Karpas-422 (cell line): ENCODE results near the gene GPR17. TPM values are rescaled to one million over a fixed set of nuclear protein-coding genes. Genes with fewer than 3 reads are reported as not detected.

Source experiments
- DNase-seq: peaks from one replicate; pipeline ENCODE4 v3.0.0-alpha.2; 2015
- H2AFZ ChIP-seq: fragments of 200-600 bp; sonication (generic); 2 replicates; pipeline ENCODE4 v1.6.1; 2014; ENCODE audit warnings: antibody characterized with exemption, low read length, mixed read lengths
- H3K27ac ChIP-seq: fragments of 200-600 bp; sonication (generic); 2 replicates; pipeline ENCODE4 v1.5.1; 2014; ENCODE audit warnings: mild to moderate bottlenecking, low read length, moderate library complexity
- H3K27me3 ChIP-seq: fragments of 200-600 bp; sonication (generic); 2 replicates; pipeline ENCODE4 v1.6.1; 2014; ENCODE audit warnings: low read length, mixed read lengths
- H3K36me3 ChIP-seq: fragments of 200-600 bp; sonication (generic); 2 replicates; pipeline ENCODE4 v1.6.1; 2014; ENCODE audit warnings: low read length, mixed read lengths; ENCODE audit not compliant: insufficient read depth
- H3K4me1 ChIP-seq: fragments of 200-600 bp; sonication (generic); 2 replicates; pipeline ENCODE4 v1.6.1; 2014; ENCODE audit warnings: mild to moderate bottlenecking, low read length, mixed read lengths
- H3K4me2 ChIP-seq: fragments of 200-600 bp; sonication (generic); 2 replicates; pipeline ENCODE4 v1.6.1; 2014; ENCODE audit warnings: low read length, low read depth, mild to moderate bottlenecking; ENCODE audit not compliant: poor library complexity, severe bottlenecking
- H3K4me3 ChIP-seq: fragments of 200-600 bp; sonication (generic); 2 replicates; pipeline ENCODE4 v1.5.1; 2014; ENCODE audit warnings: mild to moderate bottlenecking, antibody characterized with exemption, low read length, mixed read lengths
- H3K79me2 ChIP-seq: fragments of 200-600 bp; sonication (generic); 2 replicates; pipeline ENCODE4 v1.6.1; 2014; ENCODE audit warnings: mild to moderate bottlenecking, low read length, mixed read lengths
- H3K9ac ChIP-seq: fragments of 200-600 bp; sonication (generic); 2 replicates; pipeline ENCODE4 v1.6.0; 2014; ENCODE audit warnings: low read length
- H3K9me2 ChIP-seq: fragments of 200-600 bp; sonication (generic), shearing (Covaris generic); replicated peaks from 2 replicates; pipeline ENCODE4 v1.6.0; 2014; ENCODE audit warnings: mild to moderate bottlenecking, low read length, moderate library complexity; ENCODE audit not compliant: insufficient read depth
- H3K9me3 ChIP-seq: fragments of 300-700, 200-600 bp; sonication (generic); 2 replicates; pipeline ENCODE4 v1.6.1; 2014; ENCODE audit warnings: low read length, mixed read lengths
- H4K20me1 ChIP-seq: fragments of 200-600 bp; sonication (generic); 2 replicates; pipeline ENCODE4 v1.6.1; 2014; ENCODE audit warnings: mild to moderate bottlenecking, antibody characterized with exemption, low read length, low read depth; ENCODE audit not compliant: insufficient read depth
- total RNA-seq: library from RNA; depleted of rRNA; stranded (reverse); fragments of >200 nt; shearing (Covaris generic); gene quantifications from 2 replicates; pipeline ENCODE4 v1.2.3, GENCODE V29; 2014; ENCODE audit warnings: low replicate concordance

The GPR17 gene
- total RNA-seq, 1 experiment from 2014 or later: not detected

DNA sequence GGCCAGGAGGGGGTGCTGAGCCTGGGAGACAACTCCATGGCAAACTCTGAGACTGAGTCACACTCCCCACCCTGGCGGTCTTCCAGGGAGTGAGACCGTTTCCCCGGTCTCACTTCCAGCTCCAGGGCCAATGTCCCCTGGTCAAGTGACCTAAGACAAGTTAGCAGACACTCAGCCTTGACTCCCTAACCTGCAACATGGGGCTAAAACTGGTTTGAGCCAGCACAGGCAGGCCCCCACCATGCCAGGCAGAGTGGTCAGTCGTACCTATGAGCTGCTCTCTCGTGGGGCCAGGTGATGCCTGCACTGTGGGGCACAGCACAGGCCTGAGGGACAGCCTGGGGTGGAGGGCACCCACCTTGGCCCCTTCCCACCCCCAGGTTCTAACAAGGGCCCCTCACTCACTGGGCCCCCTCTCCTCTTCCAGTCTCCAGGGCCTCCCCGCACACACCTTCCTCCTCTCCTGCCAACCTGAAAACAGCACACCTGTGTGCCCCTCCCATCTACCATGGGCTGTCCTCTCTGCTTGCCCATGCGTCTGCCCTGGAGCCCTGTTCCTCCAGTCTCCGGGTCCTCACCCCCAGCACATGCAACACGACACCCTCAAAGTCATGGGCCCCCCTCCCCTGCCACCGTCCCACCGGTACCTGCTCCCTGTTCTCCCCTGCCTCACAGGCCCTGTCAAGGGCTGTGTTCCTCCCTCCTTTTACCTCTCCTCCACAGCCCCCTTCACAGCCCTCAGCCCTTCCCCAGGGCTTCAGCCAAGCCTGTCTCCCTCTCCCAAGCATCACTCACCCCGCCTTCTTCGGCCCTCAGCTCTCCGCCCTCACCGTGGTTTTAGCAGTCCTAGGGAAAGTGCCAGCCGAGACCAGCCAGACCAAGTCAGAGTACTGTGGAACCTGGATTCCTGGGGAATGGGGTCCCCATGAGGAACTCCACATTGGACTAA, 1.6 kb downstream of the GPR17 start:
- no peaks in the 10 kb centered on the region for H3K9me2 ChIP-seq

DNA sequence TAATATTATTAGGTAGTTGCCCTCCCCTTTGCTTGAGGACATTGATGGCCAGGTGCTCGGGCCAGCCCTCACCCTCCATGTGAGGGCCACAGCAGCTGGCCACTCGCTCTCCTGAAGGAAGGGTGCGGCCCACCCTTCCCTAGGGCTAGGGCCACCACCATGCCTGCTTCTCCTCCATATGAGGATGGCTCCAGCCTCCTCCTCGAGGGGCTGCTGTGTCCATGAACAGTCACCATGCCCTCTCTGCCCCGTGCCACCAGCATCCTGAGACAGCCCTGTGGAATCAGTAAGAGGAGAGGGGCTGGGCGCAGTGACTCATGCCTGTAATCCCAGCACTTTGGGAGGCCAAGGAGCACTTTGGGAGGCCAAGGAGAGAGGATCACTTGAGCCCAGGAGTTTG, 2.4 kb downstream of the GPR17 start:
- 0 out of 2 replicates have a peak, but pooled peaks cover 2% of the 10 kb centered on the region for H3K4me1 ChIP-seq
- no peaks in the 10 kb centered on the region for H3K36me3 ChIP-seq
- H4K20me1 ChIP-seq: no peaks in the 10 kb centered on the region
- no peak overlapping the region for H2AFZ ChIP-seq
- H3K4me2 ChIP-seq: no peak overlapping the region
- H3K9me3 ChIP-seq: no peaks in the 10 kb centered on the region
- H3K9me2 ChIP-seq: no peaks in the 10 kb centered on the region
- H3K9ac ChIP-seq: no peak overlapping the region
- no peak for DNase-seq
- H3K79me2 ChIP-seq: no peaks in the 10 kb centered on the region
- H3K4me3 ChIP-seq: no peak overlapping the region
- H3K27me3 ChIP-seq: no peaks in the 10 kb centered on the region
- no peak overlapping the region for H3K27ac ChIP-seq

More for the DNA sequence above, 1.6 kb downstream of the GPR17 start:
- H4K20me1 ChIP-seq: no peaks in the 10 kb centered on the region
- no peak overlapping the region for H3K9ac ChIP-seq
- 0 out of 2 replicates have a peak, but pooled peaks cover 2% of the 10 kb centered on the region for H3K4me1 ChIP-seq
- no peak overlapping the region for H3K4me3 ChIP-seq
- H3K9me3 ChIP-seq: no peaks in the 10 kb centered on the region
- H3K36me3 ChIP-seq: no peaks in the 10 kb centered on the region
- DNase-seq: no peak
- no peaks in the 10 kb centered on the region for H3K27me3 ChIP-seq
- H3K79me2 ChIP-seq: no peaks in the 10 kb centered on the region
- no peak overlapping the region for H3K27ac ChIP-seq
- H3K4me2 ChIP-seq: no peak overlapping the region
- H2AFZ ChIP-seq: no peak overlapping the region

DNA sequence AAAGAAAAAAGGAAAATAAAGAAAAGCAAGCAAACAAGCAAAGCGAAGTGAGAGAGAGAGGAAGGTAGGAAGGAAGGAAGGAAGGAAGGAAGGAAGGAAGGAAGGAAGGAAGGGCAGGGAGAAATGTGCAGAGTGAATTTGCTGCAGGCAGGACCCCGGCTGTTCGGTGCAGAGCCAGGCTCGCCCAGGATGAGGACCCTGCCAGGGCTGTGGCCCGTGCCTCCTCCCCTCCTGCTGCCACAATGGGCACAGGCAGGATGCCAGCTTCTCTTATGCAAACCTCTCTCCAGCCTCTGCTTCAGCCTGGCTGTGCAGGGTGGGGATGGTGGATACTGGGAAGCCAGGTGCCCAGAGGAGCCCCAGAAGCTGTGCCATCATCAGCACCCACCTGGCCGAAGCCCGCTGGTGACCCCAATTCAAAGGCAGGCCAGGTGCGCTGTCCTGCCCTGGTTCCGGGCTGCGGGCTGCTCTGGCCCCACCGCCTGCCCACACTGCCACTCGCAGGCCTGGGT, 3.2 kb downstream of the GPR17 start:
- Histone ChIP-seq H3K9me2 (no peaks in the 10 kb centered on the region), H3K4me1 (0 out of 2 replicates have a peak, but pooled peaks cover 2% of the 10 kb centered on the region), H3K4me3 (no peak overlapping the region), H3K27ac (no peak overlapping the region), H2AFZ (no peak overlapping the region), H4K20me1 (no peaks in the 10 kb centered on the region), H3K36me3 (no peaks in the 10 kb centered on the region), H3K27me3 (no peaks in the 10 kb centered on the region), H3K9me3 (no peaks in the 10 kb centered on the region), H3K9ac (no peak overlapping the region), H3K79me2 (no peaks in the 10 kb centered on the region), H3K4me2 (no peak overlapping the region)
- DNase-seq: no peak

DNA sequence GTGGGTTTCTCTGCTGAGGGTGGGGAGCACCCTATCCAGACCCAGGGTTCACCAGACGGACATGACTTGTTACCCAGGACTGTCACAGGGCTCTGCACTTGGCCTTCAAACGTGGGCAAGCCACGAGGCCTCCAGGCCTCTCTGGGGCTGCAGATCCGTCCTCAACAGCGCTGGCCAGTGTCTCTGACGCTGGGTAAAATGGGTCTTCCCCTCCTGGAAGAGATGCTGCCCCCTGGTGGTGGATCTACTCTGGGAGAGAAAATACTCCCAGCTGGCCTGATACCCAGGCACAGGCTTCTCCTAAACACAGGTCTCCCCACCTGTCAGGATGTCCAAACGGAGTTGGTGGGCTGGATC, 3.7 kb downstream of the GPR17 start:
- Histone ChIP-seq H3K27me3 (no peaks in the 10 kb centered on the region), H3K9ac (no peak overlapping the region; the same call in 1 of the 2 replicates), H3K4me3 (no peak overlapping the region), H3K36me3 (no peaks in the 10 kb centered on the region), H3K27ac (no peak overlapping the region), H3K4me1 (0 out of 2 replicates have a peak, but pooled peaks cover 2% of the 10 kb centered on the region), H3K4me2 (no peak overlapping the region), H3K79me2 (no peaks in the 10 kb centered on the region), H4K20me1 (no peaks in the 10 kb centered on the region), H2AFZ (no peak overlapping the region), H3K9me3 (no peaks in the 10 kb centered on the region), H3K9me2 (no peaks in the 10 kb centered on the region)
- DNase-seq: peak; percentile 93

DNA sequence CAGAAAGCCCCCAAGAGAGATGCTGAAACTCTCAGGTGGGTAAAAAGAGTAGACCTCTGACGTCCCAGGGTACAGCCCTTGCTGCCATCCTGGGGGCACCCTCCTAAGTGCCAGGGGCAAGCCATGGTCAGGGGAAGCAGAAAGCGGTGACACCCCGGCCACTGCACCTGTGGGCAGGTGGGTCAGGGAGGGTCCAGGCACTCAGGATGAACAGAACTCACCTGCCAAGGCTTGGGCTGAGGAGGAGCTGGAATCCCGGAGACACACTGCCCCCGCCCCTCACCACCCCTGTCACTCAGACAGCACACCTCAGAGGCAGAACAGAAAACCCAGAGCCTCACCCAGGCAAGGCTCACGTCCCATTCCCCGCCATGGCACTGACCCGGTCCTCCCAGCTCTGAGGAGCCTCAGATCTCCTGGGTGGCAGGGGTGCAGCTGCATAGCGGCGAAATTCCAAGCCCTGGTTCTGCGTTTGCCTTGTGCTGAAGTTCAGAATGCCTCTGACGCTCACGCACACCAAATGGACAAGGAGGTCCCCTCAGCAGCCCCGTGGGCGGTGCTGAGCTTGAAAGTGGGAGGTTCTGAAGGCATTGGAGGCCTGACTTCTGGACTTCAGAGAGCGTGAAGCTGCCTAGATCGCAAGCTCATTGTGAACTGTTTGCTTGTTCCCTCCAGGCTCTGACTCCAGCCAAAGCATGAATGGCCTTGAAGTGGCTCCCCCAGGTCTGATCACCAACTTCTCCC, 4.3 kb downstream of the GPR17 start:
- no peak overlapping the region for H3K27ac ChIP-seq
- no peak overlapping the region for H3K4me3 ChIP-seq
- H3K36me3 ChIP-seq: no peaks in the 10 kb centered on the region
- H3K4me1 ChIP-seq: 0 out of 2 replicates have a peak, but pooled peaks cover 2% of the 10 kb centered on the region
- no peak overlapping the region for H3K9ac ChIP-seq
- H3K4me2 ChIP-seq: no peak overlapping the region
- H3K9me2 ChIP-seq: no peaks in the 10 kb centered on the region
- no peaks in the 10 kb centered on the region for H4K20me1 ChIP-seq
- DNase-seq: no peak
- H2AFZ ChIP-seq: no peak overlapping the region
- no peaks in the 10 kb centered on the region for H3K79me2 ChIP-seq
- H3K9me3 ChIP-seq: no peaks in the 10 kb centered on the region
- H3K27me3 ChIP-seq: no peaks in the 10 kb centered on the region

DNA sequence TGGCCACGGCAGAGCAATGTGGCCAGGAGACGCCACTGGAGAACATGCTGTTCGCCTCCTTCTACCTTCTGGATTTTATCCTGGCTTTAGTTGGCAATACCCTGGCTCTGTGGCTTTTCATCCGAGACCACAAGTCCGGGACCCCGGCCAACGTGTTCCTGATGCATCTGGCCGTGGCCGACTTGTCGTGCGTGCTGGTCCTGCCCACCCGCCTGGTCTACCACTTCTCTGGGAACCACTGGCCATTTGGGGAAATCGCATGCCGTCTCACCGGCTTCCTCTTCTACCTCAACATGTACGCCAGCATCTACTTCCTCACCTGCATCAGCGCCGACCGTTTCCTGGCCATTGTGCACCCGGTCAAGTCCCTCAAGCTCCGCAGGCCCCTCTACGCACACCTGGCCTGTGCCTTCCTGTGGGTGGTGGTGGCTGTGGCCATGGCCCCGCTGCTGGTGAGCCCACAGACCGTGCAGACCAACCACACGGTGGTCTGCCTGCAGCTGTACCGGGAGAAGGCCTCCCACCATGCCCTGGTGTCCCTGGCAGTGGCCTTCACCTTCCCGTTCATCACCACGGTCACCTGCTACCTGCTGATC, 4.9 kb downstream of the GPR17 start:
- H3K4me2 ChIP-seq: no peak overlapping the region
- H2AFZ ChIP-seq: no peak overlapping the region

DNA sequence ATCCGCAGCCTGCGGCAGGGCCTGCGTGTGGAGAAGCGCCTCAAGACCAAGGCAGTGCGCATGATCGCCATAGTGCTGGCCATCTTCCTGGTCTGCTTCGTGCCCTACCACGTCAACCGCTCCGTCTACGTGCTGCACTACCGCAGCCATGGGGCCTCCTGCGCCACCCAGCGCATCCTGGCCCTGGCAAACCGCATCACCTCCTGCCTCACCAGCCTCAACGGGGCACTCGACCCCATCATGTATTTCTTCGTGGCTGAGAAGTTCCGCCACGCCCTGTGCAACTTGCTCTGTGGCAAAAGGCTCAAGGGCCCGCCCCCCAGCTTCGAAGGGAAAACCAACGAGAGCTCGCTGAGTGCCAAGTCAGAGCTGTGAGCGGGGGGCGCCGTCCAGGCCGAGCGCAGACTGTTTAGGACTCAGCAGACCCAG, 5.4 kb downstream of the GPR17 start:
- H3K36me3 ChIP-seq: no peaks in the 10 kb centered on the region
- H3K9me3 ChIP-seq: no peaks in the 10 kb centered on the region
- no peak overlapping the region for H3K27ac ChIP-seq
- H2AFZ ChIP-seq: no peak overlapping the region
- no peaks in the 10 kb centered on the region for H4K20me1 ChIP-seq
- no peaks in the 10 kb centered on the region for H3K27me3 ChIP-seq
- no peak for DNase-seq
- H3K4me1 ChIP-seq: 0 out of 2 replicates have a peak, but pooled peaks cover 2% of the 10 kb centered on the region
- no peak overlapping the region for H3K9ac ChIP-seq
- H3K4me3 ChIP-seq: no peak overlapping the region
- no peaks in the 10 kb centered on the region for H3K79me2 ChIP-seq
- no peak overlapping the region for H3K4me2 ChIP-seq
- no peaks in the 10 kb centered on the region for H3K9me2 ChIP-seq

More for the DNA sequence above, 4.9 kb downstream of the GPR17 start:
- no peak for DNase-seq
- H4K20me1 ChIP-seq: no peaks in the 10 kb centered on the region
- H3K9ac ChIP-seq: no peak overlapping the region
- no peaks in the 10 kb centered on the region for H3K27me3 ChIP-seq
- no peaks in the 10 kb centered on the region for H3K9me3 ChIP-seq
- no peaks in the 10 kb centered on the region for H3K36me3 ChIP-seq
- H3K27ac ChIP-seq: no peak overlapping the region
- 0 out of 2 replicates have a peak, but pooled peaks cover 2% of the 10 kb centered on the region for H3K4me1 ChIP-seq
- H3K79me2 ChIP-seq: no peaks in the 10 kb centered on the region
- H3K9me2 ChIP-seq: no peaks in the 10 kb centered on the region
- H3K4me3 ChIP-seq: no peak overlapping the region
